GM21529 (cell line): ENCODE measurements around the gene SLC25A27.

Experiments
- ATAC-seq: cut with Tn5 transposase; IDR thresholded peaks from one replicate; pipeline ENCODE4 v1.9.1; 2021; ENCODE audit not compliant: unreplicated experiment

SLC25A27 gene

GRCh38 chr6:46706464-46706863 lies 53.7 kb downstream of the SLC25A27 start:
- no peak for ATAC-seq

GRCh38 chr6:46711491-46711890 lies 58.7 kb downstream of the SLC25A27 start:
- no peak for ATAC-seq

GRCh38 chr6:46715141-46715540 lies 62.4 kb downstream of the SLC25A27 start:
- no peak for ATAC-seq

GRCh38 chr6:46719099-46719498 lies 66.3 kb downstream of the SLC25A27 start:
- no peak for ATAC-seq

- ATAC-seq: no peak
These were observed 67.6 kb downstream of the SLC25A27 start for GRCh38 chr6:46720401-46720800.
